ENCODE data around the gene TTLL4. TPM values are rescaled to one million over a fixed set of nuclear protein-coding genes. Genes with fewer than 3 reads are reported as not detected.

The TTLL4 gene
- total RNA-seq, 2 experiments from 2014 or later = 38.2 to 68.0 TPM

GRCh38 chr2:218781691-218782527 lies 71.3 kb downstream of the TTLL4 start, which contains the start of gene CYP27A1:
CYP27A1 (plus strand) TSS chr2:218782147; CDS start chr2:218782183, 36 bp downstream.
- Histone ChIP-seq H3K79me2 (ENCODE audit: insufficient read depth, low read depth, low read length) (no peaks in the 10 kb centered on the region), H3K4me2 (ENCODE audit: low read length) (no peak within 1 kb of the TSS), H4K20me1 (ENCODE audit: insufficient read depth, low read length) (no peaks in the 10 kb centered on the region), H3K36me3 (ENCODE audit: insufficient read depth, low read length) (no peaks in the 10 kb centered on the region), H3K9me2 (ENCODE audit: insufficient read depth, low read length) (no peaks in the 10 kb centered on the region), H3K9me3 (ENCODE audit: low read length) (no peaks in the 10 kb centered on the region), H2AFZ (ENCODE audit: low read length) (no peak within 1 kb of the TSS), H3K27ac (ENCODE audit: low read depth, low read length, poor library complexity, severe bottlenecking) (no peak within 1 kb of the TSS), H3K4me3 (ENCODE audit: low read depth, low read length, poor library complexity, severe bottlenecking) (no peak within 1 kb of the TSS), H3K4me1 (ENCODE audit: insufficient read depth, low read length, poor library complexity, severe bottlenecking) (no peaks in the 10 kb centered on the region)
- BruUV-seq (replicated peaks) = no TSS peak
- intact Hi-C loops (cut with micrococcal nuclease; ENCODE audit: unreplicated experiment) = no loop called here
- ChIA-PET POLR2A (interaction anchor here (0.5 kb wide), 1 partner anchor 301 kb away, joined by 3 read pairs; no protein-coding TSS in a partner anchor), CTCF (ENCODE audit: unreplicated experiment) (interaction anchor here (0.6 kb wide), 1 partner anchor 71 kb away, joined by 3 read pairs; no protein-coding TSS in a partner anchor)
- TF ChIP-seq EZH2phosphoT487 (IDR thresholded peaks at IDR 0.05; ENCODE audit: borderline replicate concordance, low read depth, low read length) = no peak
- TF ChIP-seq, protein P1, sequence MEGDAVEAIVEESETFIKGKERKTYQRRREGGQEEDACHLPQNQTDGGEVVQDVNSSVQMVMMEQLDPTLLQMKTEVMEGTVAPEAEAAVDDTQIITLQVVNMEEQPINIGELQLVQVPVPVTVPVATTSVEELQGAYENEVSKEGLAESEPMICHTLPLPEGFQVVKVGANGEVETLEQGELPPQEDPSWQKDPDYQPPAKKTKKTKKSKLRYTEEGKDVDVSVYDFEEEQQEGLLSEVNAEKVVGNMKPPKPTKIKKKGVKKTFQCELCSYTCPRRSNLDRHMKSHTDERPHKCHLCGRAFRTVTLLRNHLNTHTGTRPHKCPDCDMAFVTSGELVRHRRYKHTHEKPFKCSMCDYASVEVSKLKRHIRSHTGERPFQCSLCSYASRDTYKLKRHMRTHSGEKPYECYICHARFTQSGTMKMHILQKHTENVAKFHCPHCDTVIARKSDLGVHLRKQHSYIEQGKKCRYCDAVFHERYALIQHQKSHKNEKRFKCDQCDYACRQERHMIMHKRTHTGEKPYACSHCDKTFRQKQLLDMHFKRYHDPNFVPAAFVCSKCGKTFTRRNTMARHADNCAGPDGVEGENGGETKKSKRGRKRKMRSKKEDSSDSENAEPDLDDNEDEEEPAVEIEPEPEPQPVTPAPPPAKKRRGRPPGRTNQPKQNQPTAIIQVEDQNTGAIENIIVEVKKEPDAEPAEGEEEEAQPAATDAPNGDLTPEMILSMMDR (conservative IDR thresholded peaks at IDR 0.05; ENCODE audit: low read length) = no peak
- no peak for DNase-seq (ENCODE audit: low spot score)

DNA sequence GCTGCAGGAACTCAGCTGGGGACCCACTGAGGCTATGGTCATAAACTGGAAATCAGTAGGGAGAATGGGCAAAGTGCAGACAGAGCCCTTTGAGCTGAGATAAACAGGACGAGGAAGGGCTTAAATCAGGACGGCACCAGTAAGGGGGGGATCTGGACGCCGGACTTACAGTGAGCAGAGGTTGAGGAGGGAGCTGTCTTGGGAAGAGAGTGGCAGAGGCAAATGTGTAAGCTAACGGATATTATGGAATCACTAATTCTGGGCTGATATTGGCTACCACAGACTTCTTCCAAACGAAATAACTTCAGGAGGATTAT lies 71.9 kb downstream of the TTLL4 start:
- no peak for DNase-seq (ENCODE audit: low spot score)
- H3K4me3 ChIP-seq (ENCODE audit: low read depth, low read length, poor library complexity, severe bottlenecking) = no peak overlapping the region
- H3K79me2 ChIP-seq (ENCODE audit: insufficient read depth, low read depth, low read length) = no peaks in the 10 kb centered on the region
- H3K4me2 ChIP-seq (ENCODE audit: low read length) = no peak overlapping the region
- H2AFZ ChIP-seq (ENCODE audit: low read length) = no peak overlapping the region
- TF ChIP-seq, protein P1 (conservative IDR thresholded peaks at IDR 0.05; ENCODE audit: low read length) = no peak
- TF ChIP-seq EZH2phosphoT487 (IDR thresholded peaks at IDR 0.05; ENCODE audit: borderline replicate concordance, low read depth, low read length) = no peak
- no TSS peak for BruUV-seq (replicated peaks)
- H3K4me1 ChIP-seq (ENCODE audit: insufficient read depth, low read length, poor library complexity, severe bottlenecking) = no peaks in the 10 kb centered on the region
- CTCF ChIA-PET (ENCODE audit: unreplicated experiment) = interaction anchor here (0.6 kb wide), 1 partner anchor 71 kb away, joined by 3 read pairs; no protein-coding TSS in a partner anchor
- H3K36me3 ChIP-seq (ENCODE audit: insufficient read depth, low read length) = no peaks in the 10 kb centered on the region
- H3K9me2 ChIP-seq (ENCODE audit: insufficient read depth, low read length) = no peaks in the 10 kb centered on the region
- no peak overlapping the region for H3K27ac ChIP-seq (ENCODE audit: low read depth, low read length, poor library complexity, severe bottlenecking)
- H3K9me3 ChIP-seq (ENCODE audit: low read length) = no peaks in the 10 kb centered on the region
- intact Hi-C loops (cut with micrococcal nuclease; ENCODE audit: unreplicated experiment) = no loop called here
- H4K20me1 ChIP-seq (ENCODE audit: insufficient read depth, low read length) = no peaks in the 10 kb centered on the region
- POLR2A ChIA-PET = no interaction called here

DNA sequence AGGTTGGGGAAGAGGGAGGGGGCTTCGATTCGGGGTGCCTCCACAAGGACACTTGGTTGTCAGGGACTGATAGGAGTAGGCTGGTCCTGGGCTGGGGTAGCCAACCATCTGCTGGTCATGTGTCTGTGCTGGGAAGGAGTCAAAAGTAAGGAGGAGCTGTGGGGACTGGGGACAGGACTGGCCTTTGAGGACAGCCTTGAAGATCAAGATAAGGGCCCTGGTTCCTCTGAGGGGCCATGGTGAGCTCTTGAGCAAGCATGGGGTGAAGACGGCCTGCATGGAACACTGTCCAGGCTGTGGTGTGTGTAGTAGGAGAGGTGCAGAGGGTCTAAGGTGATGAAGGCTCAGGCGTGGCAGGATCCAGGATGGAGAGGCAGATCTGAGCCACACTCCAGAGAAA lies 73.1 kb downstream of the TTLL4 start:
- H3K79me2 ChIP-seq (ENCODE audit: insufficient read depth, low read depth, low read length) = no peaks in the 10 kb centered on the region
- no peaks in the 10 kb centered on the region for H3K4me1 ChIP-seq (ENCODE audit: insufficient read depth, low read length, poor library complexity, severe bottlenecking)
- H3K27ac ChIP-seq (ENCODE audit: low read depth, low read length, poor library complexity, severe bottlenecking) = no peak overlapping the region
- no peak overlapping the region for H3K4me3 ChIP-seq (ENCODE audit: low read depth, low read length, poor library complexity, severe bottlenecking)
- no TSS peak for BruUV-seq (replicated peaks)
- H3K4me2 ChIP-seq (ENCODE audit: low read length) = no peak overlapping the region
- CTCF ChIA-PET (ENCODE audit: unreplicated experiment) = no interaction called here
- no peak for TF ChIP-seq EZH2phosphoT487 (IDR thresholded peaks at IDR 0.05; ENCODE audit: borderline replicate concordance, low read depth, low read length)
- TF ChIP-seq, protein P1 (conservative IDR thresholded peaks at IDR 0.05; ENCODE audit: low read length) = no peak
- H3K9me2 ChIP-seq (ENCODE audit: insufficient read depth, low read length) = no peaks in the 10 kb centered on the region
- no peaks in the 10 kb centered on the region for H3K9me3 ChIP-seq (ENCODE audit: low read length)
- POLR2A ChIA-PET = interaction anchor here (0.7 kb wide), 1 partner anchor 49 kb away, joined by 4 read pairs; no protein-coding TSS in a partner anchor
- no peaks in the 10 kb centered on the region for H3K36me3 ChIP-seq (ENCODE audit: insufficient read depth, low read length)
- H4K20me1 ChIP-seq (ENCODE audit: insufficient read depth, low read length) = no peaks in the 10 kb centered on the region
- intact Hi-C loops (cut with micrococcal nuclease; ENCODE audit: unreplicated experiment) = no loop called here
- no peak overlapping the region for H2AFZ ChIP-seq (ENCODE audit: low read length)
- no peak for DNase-seq (ENCODE audit: low spot score)

Data from OCI-LY7 (cell line).